Germinal center (tissue), 1 donor: Measurements from ENCODE around the gene PITPNM1.
"Not testable (repeated sequence)": the region's sequence is repeated elsewhere in the genome, so short reads cannot be mapped to it uniquely, and the experiment has no call there.

ENCODE experiments used
- DNase-seq: peaks from one replicate; pipeline ENCODE4 v3.0.0; 2012; ENCODE audit warnings: mixed read lengths, low spot score

PITPNM1 gene

GRCh38 chr11:67504950-67505581, at the start of gene PITPNM1:
TSS of gene PITPNM1 (minus strand) at chr11:67505363. CDS start at chr11:67504180, 1,183 bp downstream.
- peak; percentile 81 for DNase-seq

DNA sequence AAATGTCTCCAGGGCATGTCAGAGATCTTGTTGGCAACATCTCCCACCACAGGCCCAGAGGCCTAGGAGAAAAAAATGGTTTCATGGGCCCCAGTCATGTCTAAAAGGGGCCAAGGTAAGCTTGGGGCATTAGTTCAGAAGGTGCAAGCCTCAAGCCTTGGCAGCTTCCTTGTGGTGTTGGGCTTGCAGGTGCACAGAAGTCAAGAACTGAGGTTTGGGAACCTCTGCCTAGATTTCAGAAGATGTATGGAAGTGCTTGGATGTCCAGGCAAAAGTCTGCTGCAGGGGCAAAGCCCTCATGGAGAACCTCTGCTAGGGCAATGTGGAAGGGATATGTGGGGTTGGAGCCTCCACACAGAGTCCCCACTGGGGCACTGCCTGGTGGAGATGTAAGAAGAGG, 46.5 kb upstream of the PITPNM1 start:
- DNase-seq, result not testable (repeated sequence)

DNA sequence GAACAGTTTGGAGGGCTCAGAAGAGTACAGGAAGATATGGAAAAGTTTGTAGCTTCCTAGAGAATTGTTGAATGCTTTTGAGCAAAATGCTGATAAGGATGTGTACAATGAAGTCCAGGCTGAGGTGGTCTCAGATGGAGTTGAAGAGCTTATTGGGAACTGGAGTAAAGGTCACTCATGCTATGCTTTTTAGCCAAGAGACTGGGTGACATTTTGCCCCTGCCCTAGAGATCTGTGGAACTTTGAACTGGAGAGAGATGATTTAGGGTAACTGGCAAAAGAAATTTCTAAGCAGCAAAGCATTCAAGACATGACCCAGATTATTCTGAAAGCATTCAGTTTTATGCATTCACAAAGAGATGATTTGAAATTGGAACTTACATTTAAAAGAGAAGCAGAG, 46.0 kb upstream of the PITPNM1 start:
- DNase-seq, result no peak

DNA sequence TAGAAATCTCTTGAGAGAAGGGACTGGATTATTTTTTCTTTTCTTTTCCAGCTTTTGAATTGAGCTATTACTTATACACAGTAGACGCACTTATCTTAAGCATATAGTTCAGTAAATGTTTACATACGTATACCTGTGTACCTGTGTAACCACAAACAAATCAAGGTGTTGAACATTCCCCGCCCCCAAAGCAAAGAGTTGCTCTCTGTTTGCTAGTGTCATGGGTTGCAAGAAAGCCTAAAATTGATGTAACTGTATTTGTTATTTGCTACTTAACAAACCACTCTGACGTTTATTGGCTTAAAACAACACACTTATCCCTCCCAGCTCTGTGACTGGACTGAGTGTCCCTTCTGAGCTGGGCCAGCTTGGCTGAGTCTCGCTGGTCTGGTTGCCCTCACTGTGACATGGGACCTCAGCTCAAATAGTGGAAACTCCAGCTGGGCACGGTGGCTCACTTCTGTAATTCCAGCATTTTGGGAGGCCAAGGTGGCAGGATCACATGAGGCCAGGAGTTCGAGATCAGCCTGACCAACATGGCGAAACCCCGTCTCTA, 43.5 kb upstream of the PITPNM1 start:
- no peak for DNase-seq

- DNase-seq, result not testable (repeated sequence)
Observed at GRCh38 chr11:67548112-67548511, 42.9 kb upstream of the PITPNM1 start.

DNA sequence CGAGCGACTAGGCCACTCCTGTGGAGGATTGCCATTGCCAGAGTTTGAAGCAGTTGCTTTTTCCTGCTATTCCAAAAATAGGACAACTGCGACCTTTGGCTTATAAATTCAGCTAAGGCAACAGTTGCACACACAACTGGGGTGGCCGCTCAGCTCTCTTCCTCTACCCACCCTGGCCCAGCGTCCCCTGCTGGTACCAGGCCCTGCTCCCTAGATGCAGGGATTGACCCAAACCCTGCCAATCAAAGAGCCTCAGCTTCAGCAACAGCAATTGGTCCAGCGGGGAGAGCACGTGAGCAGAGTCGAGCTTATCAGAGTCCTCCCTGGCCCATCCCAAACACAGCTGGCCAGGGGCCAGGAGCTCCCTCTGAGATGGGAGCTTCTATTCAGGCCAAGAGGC, 40.1 kb upstream of the PITPNM1 start:
- no peak for DNase-seq

DNA sequence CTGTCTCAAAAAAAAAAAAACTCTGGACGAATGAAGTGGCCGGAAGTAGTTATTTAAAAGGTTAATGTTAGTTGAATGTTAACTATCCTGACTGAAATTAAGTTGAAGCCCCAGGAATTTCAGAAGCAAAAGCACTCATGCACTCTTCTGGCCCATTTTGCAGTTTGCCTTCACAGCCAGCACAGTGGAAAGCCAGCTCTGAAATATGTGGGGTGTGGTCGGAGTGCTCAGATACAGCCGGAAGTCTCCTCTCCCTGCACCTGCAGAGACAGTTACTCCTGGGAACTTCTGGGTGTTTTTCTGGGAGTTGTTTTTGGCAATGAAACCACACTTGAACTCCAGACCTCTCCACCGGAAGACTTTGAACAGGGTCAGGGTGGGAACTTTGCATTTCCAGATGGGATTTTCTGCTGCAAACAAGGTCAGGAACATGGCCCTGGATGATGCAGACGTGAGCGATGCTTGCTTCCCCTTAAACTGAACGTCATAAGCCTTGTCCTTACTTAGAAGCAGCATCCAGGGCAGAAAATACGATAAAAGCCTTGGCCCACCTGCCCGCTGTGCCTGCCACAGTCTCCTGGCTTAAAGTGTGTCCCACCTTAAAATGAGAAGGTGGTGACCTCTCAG, 39.6 kb upstream of the PITPNM1 start:
- DNase-seq, result no peak

- DNase-seq, result no peak
Observed at GRCh38 chr11:67543585-67543984, 38.4 kb upstream of the PITPNM1 start.

DNA sequence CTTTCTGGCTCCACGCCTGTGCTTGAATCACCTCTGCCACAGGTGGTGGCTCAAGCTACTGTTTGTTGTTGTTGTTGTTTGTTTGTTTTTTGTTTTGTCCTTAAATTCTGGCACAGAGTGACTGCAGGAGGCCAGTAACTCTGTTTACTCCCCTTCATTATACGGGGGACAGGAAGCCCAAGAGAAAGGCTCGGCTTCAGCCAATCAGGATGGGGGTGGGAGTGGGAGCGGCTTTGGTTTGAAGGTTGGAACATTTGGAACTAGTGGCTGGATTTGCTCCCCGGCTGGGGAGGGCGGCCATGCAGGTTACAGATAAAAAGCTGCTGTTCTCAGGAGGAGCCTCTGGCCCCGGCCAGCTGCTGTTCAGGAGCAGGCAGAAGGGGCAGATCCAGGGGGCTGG, 37.8 kb upstream of the PITPNM1 start:
- DNase-seq, result no peak

DNA sequence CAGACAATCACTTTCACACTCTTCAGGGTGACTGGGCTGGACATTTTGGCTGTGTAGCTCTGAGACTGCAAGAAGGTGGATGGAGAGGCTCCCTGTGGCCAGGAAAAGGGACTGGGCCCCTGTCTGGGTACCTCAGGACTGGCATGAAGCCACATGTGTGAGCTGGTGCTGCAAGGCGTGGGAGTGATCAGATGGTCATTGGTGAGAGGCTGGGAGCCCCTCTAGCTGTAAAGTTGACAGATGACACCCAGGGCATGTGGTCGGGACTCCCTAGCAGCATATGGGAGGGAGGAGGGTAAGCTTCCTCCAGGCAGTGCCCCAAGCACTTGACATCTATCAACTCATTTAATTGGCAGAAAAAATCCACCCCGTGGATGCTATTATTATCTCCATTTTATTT, 37.0 kb upstream of the PITPNM1 start:
- no peak for DNase-seq

- no peak for DNase-seq
Observed at GRCh38 chr11:67541198-67541597, 36.0 kb upstream of the PITPNM1 start.

GRCh38 chr11:67539550-67539949, 34.4 kb upstream of the PITPNM1 start:
- no peak for DNase-seq

- DNase-seq, result no peak
Observed at GRCh38 chr11:67538823-67539505, 33.8 kb upstream of the PITPNM1 start.

GRCh38 chr11:67538306-67538705, 33.1 kb upstream of the PITPNM1 start:
- no peak for DNase-seq

DNA sequence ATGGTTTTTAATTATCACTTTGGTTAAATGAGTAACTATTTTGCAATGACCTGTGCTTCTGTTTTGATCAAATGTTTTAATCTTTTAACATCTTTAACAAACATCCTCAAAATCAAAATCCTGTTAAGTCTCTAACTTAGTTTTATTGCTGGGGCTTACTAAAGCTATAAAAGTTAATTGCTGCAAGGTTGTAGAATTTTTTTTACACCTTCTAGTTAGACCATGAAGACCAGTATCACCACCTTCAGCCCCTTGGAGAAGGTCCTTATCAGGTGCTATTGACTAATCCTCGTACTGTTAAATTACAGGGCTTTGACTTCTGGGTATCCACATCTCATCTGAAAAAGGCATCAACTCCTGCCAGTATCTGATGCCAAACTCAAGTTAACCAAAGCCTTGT, 30.4 kb upstream of the PITPNM1 start:
- no peak for DNase-seq

DNA sequence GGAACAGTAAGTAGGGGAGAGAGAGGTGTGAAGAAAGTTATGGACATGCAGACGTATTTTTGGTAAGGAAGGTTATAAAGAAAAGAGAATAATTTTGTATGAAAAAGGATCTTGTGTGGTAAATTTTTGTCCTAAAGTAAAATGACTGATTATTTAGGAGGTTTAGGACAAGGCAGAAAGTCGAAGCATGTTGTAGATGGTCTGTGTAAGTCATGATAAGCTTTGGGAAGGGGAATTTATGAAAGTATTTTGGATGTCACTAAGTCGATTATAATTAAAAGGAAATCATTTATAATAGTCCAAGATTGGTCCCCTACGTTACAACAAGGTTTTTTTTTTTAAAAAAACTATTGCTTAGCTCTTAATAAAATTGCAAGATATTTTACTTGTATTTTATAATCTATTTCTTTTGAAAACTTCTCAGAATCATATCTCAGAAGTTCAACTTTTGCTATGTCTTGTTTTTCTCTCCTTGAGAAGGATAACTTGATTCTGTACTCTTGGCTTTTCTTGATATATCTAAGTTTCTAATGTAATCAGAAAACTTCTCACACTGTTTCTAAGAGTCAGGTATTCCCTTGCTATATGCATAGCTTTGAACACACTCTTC, 29.0 kb upstream of the PITPNM1 start:
- DNase-seq, result no peak

- no peak for DNase-seq
Observed at GRCh38 chr11:67532889-67533288, 27.7 kb upstream of the PITPNM1 start.

GRCh38 chr11:67530282-67530592, 25.1 kb upstream of the PITPNM1 start:
- no peak for DNase-seq

GRCh38 chr11:67528376-67528775, 23.2 kb upstream of the PITPNM1 start:
- no peak for DNase-seq

GRCh38 chr11:67525275-67525976, 20.3 kb upstream of the PITPNM1 start:
- DNase-seq, result no peak

DNA sequence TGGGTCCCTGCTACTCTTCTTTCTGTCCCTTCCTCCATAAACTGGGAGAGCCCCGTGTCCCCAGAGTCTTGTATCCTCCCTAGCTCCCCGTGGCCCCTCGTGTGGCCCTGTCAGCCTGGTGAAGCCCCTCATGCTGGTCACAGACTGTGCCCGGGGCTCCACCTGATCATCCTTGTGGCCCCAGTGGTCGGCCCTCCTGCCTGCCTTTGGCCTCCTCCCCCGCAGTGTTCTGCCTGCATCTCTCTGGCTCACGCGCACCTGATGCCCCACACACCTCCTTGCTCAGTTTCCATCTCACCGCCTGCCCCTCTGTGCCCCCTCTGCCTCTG, 19.3 kb upstream of the PITPNM1 start:
- DNase-seq, result no peak
